Mononuclear cell (primary cell): ENCODE results near the gene CDH26. TPM values are rescaled to one million over a fixed set of nuclear protein-coding genes. Genes with fewer than 3 reads are reported as not detected.
"Not testable (repeated sequence)": the region's sequence is repeated elsewhere in the genome, so short reads cannot be mapped to it uniquely, and the experiment has no call there.

Experiments used
- H3K27me3 ChIP-seq: 2 replicates; pipeline ENCODE4 v1.6.0; 2011; ENCODE audit warnings: low read length, control low read depth; ENCODE audit not compliant: insufficient read depth
- H3K4me1 ChIP-seq: 2 replicates; pipeline ENCODE4 v1.5.1; 2011; ENCODE audit warnings: mild to moderate bottlenecking, low read length, control low read depth; ENCODE audit not compliant: insufficient read depth
- H3K4me3 ChIP-seq: 2 replicates; pipeline ENCODE4 v1.5.1; 2011; ENCODE audit warnings: mild to moderate bottlenecking, low read length, moderate library complexity
- H3K9me3 ChIP-seq: 2 replicates; pipeline ENCODE4 v1.5.1; 2011; ENCODE audit warnings: low read depth, mild to moderate bottlenecking, control low read depth, low read length
- total RNA-seq: library from RNA; depleted of rRNA; stranded (reverse); fragments of >200 nt; gene quantifications from one replicate; pipeline ENCODE4 v1.2.3, GENCODE V29; 2012

Gene CDH26
- total RNA-seq, 1 donor = 0.73 TPM

- H3K9me3 ChIP-seq = no peaks in the 10 kb centered on the region
- H3K27me3 ChIP-seq = no peaks in the 10 kb centered on the region
- H3K4me1 ChIP-seq = peaks cover 4% of the 10 kb centered on the region
- H3K4me3 ChIP-seq = no peak overlapping the region
These were observed 76.2 kb downstream of the CDH26 start for GRCh38 chr20:60034231-60035110.

- Histone ChIP-seq H3K4me1 (peaks cover 2% of the 10 kb centered on the region), H3K27me3 (no peaks in the 10 kb centered on the region), H3K9me3 (no peaks in the 10 kb centered on the region), H3K4me3 (no peak overlapping the region)
These were observed 77.3 kb downstream of the CDH26 start for GRCh38 chr20:60035486-60035885.

- H3K4me3 ChIP-seq = no peak overlapping the region
- no peaks in the 10 kb centered on the region for H3K27me3 ChIP-seq
- H3K9me3 ChIP-seq = no peaks in the 10 kb centered on the region
- H3K4me1 ChIP-seq = peaks cover 3% of the 10 kb centered on the region
These were observed 78.1 kb downstream of the CDH26 start for GRCh38 chr20:60036346-60036745.

GRCh38 chr20:60036746-60037499 lies 78.7 kb downstream of the CDH26 start:
- peaks cover 4% of the 10 kb centered on the region for H3K4me1 ChIP-seq
- H3K4me3 ChIP-seq = no peak overlapping the region
- H3K27me3 ChIP-seq = no peaks in the 10 kb centered on the region
- H3K9me3 ChIP-seq = no peaks in the 10 kb centered on the region

GRCh38 chr20:60038400-60039008 lies 80.3 kb downstream of the CDH26 start:
- no peaks in the 10 kb centered on the region for H3K27me3 ChIP-seq
- peaks cover 9% of the 10 kb centered on the region for H3K4me1 ChIP-seq
- H3K9me3 ChIP-seq = no peaks in the 10 kb centered on the region
- H3K4me3 ChIP-seq = no peak overlapping the region

- Histone ChIP-seq H3K4me1 (peaks cover 12% of the 10 kb centered on the region), H3K4me3 (no peak overlapping the region), H3K27me3 (no peaks in the 10 kb centered on the region), H3K9me3 (no peaks in the 10 kb centered on the region)
These were observed 81.3 kb downstream of the CDH26 start for GRCh38 chr20:60039526-60039925.

GRCh38 chr20:60040471-60041162 lies 82.4 kb downstream of the CDH26 start:
- Histone ChIP-seq H3K27me3 (no peaks in the 10 kb centered on the region), H3K4me1 (peaks cover 20% of the 10 kb centered on the region), H3K4me3 (no peak overlapping the region), H3K9me3 (no peaks in the 10 kb centered on the region)

- not testable (repeated sequence) for H3K27me3 ChIP-seq, H3K4me3 ChIP-seq, H3K9me3 ChIP-seq
- H3K4me1 ChIP-seq = peaks cover 30% of the 10 kb centered on the region
These were observed 83.4 kb downstream of the CDH26 start for GRCh38 chr20:60041436-60042165.

GRCh38 chr20:60043435-60043834 lies 85.2 kb downstream of the CDH26 start:
- Histone ChIP-seq H3K9me3 (no peaks in the 10 kb centered on the region), H3K27me3 (no peaks in the 10 kb centered on the region), H3K4me3 (no peak overlapping the region), H3K4me1 (peaks cover 48% of the 10 kb centered on the region)

GRCh38 chr20:60046011-60046413 lies 87.8 kb downstream of the CDH26 start:
- Histone ChIP-seq H3K4me1 (peaks cover 65% of the 10 kb centered on the region), H3K4me3 (no peak overlapping the region), H3K9me3 (no peaks in the 10 kb centered on the region), H3K27me3 (no peaks in the 10 kb centered on the region)

GRCh38 chr20:60046436-60046835 lies 88.2 kb downstream of the CDH26 start:
- Histone ChIP-seq H3K9me3 (no peaks in the 10 kb centered on the region), H3K4me1 (peaks cover 63% of the 10 kb centered on the region), H3K4me3 (no peak overlapping the region), H3K27me3 (no peaks in the 10 kb centered on the region)

- Histone ChIP-seq H3K27me3 (no peaks in the 10 kb centered on the region), H3K9me3 (no peaks in the 10 kb centered on the region), H3K4me3 (no peak overlapping the region), H3K4me1 (peaks cover 67% of the 10 kb centered on the region)
These were observed 88.6 kb downstream of the CDH26 start for GRCh38 chr20:60046860-60047259.

GRCh38 chr20:60048634-60049521 lies 90.7 kb downstream of the CDH26 start:
- H3K4me1 ChIP-seq = peaks cover 81% of the 10 kb centered on the region
- H3K27me3 ChIP-seq = no peaks in the 10 kb centered on the region
- no peak overlapping the region for H3K4me3 ChIP-seq
- no peaks in the 10 kb centered on the region for H3K9me3 ChIP-seq
